Glomerular endothelial cell (primary cell): ENCODE data around the gene ACSBG1. TPM values are rescaled to one million over a fixed set of nuclear protein-coding genes. Genes with fewer than 3 reads are reported as not detected.
"Not testable (repeated sequence)": the region's sequence is repeated elsewhere in the genome, so short reads cannot be mapped to it uniquely, and the experiment has no call there.

Source experiments
- DNase-seq: peaks from one replicate; pipeline ENCODE4 v3.0.0-alpha.2; 2011; ENCODE audit warnings: low read depth, low spot score; ENCODE audit errors: extremely low read depth
- total RNA-seq: library from RNA; depleted of rRNA; stranded (reverse); fragments of >200 nt; gene quantifications from 2 replicates; pipeline ENCODE4 v1.2.3, GENCODE V29; 2015

ACSBG1 gene
- total RNA-seq, 1 donor from 2014 or later = under 0.01 TPM

GRCh38 chr15:78170848-78171773, 63.3 kb downstream of the ACSBG1 start:
- no peak for DNase-seq

- no peak for DNase-seq
These were observed 65.8 kb downstream of the ACSBG1 start for GRCh38 chr15:78168608-78169007.

GRCh38 chr15:78167227-78167888, 67.0 kb downstream of the ACSBG1 start:
- DNase-seq = no peak

DNA sequence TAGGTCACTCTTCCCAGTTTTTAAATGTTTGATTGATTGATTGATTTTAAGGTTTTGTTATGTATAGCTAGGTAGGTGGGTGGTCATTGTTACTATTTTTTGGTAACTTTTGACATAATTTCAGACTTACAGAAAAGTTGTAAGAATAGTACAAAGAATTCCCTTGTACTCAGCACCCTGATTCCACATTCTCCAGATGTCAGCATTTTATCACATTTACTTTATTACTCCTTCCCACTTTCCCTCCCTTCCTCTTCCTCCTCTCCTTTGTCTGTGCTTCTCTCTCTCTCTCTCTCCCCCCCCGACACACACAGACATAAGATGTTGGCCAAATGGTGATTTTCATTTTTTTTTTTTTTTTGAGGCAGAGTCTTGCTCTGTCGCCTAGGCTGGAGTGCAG, 70.4 kb downstream of the ACSBG1 start:
- no peak for DNase-seq

DNA sequence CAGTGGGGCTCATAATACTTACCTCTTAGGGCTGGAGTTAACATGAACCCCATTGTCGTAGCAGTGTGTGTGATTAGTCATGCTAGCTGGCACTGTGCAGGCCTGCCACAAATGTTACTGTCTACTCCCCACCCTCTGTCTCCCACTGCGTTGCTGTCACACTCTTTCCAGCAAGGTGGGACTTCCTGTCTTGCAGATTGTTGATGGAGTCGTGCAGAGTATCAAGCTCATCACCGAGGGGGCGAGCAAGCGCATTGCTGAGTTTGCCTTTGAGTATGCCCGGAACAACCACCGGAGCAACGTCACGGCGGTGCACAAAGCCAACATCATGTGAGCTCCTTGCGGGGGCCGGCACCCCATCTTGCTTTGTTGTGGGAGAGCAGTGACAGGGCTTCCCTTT, 72.3 kb downstream of the ACSBG1 start:
- no peak for DNase-seq

GRCh38 chr15:78159395-78159794, 75.0 kb downstream of the ACSBG1 start:
- DNase-seq = no peak

- DNase-seq = no peak
These were observed 77.2 kb downstream of the ACSBG1 start for GRCh38 chr15:78157203-78157602.

- no peak for DNase-seq
These were observed 77.7 kb downstream of the ACSBG1 start for GRCh38 chr15:78156653-78157052.

DNA sequence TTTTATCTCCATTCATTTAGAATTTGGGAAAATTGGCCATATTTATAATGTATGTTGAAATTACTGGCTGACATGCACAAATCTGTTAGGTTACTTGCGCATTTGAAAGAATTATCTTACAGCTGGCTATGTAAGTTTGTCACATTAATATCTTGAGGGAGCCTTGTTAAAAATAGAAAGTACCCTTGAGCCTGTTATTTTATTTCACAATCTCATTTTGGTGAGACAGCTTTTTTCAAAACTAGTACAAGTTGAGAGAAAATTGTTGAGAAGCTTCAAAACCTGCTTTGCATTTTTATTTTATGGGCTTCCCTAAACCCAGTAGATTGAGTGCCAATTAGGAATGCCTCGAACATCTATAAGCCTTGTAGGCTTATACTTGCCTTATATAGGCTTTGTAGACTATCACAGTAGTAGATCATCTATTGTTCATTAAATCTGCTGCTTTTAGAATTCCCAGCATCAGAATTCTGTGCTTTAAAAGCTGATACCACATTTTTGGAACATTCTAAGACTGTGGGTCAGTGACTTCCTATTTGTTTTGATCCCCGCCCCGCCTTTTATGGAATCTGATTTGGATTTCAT, 78.9 kb downstream of the ACSBG1 start:
- DNase-seq = no peak

DNA sequence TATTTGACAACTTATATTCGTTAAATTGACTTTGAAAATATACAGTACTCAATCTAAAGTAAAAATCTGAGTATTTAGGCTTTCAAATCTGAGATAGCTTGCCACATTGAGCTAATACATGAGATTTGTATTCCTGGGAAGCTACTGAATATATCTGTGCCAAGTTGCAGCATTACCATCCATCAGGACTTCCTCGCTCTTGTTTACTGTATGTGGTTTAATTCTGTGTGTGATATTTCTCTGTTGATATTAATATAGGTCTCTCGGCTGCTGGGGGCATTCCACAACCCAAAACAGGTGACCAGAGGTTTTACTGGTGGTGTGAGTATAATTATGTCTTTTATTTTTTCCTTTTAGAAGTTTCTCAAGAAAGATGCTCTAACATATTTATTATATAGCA, 79.4 kb downstream of the ACSBG1 start:
- no peak for DNase-seq

GRCh38 chr15:78151075-78151474, 83.3 kb downstream of the ACSBG1 start:
- not testable (repeated sequence) for DNase-seq

- DNase-seq = no peak
These were observed 84.3 kb downstream of the ACSBG1 start for GRCh38 chr15:78149805-78150751.

GRCh38 chr15:78149068-78149804, 85.1 kb downstream of the ACSBG1 start, which contains the start of gene IDH3A:
Gene IDH3A (plus strand): TSS chr15:78149362. CDS start chr15:78149404, 42 bp downstream.
- peak; percentile 47 for DNase-seq

DNA sequence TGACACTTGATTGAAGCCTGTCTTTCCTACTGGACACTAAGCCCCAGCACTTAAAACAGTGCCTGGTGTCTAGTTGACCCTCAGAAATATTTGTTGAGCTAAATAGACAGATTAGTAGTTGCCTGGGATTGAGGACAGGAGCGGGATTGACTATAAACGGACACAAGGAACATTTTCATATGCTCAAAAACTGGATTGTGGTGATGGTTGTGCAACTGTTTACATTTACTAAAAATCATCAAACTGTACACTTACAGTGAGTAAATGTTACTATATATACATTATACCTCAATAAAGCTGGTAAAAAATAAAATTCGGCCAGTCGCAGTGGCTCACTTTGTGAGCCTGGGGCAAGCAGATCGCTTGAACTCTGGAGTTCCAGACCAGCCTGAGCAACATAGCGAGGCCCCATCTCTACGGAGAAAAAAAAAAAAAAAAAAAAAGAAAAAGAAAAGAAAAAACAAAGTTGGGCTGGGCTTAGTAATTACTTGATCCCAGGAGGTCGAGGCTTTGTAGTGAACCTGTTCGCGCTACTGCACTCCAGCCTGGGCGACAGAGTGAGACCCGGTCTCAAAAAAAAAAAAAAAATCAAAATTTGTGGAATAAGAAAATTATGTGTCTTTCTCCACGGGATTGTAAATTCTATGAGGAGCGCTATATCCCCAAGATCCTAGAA, 85.8 kb downstream of the ACSBG1 start:
- DNase-seq = no peak

GRCh38 chr15:78147566-78147965, 86.8 kb downstream of the ACSBG1 start:
- no peak for DNase-seq

GRCh38 chr15:78146425-78147154, 87.8 kb downstream of the ACSBG1 start:
- no peak for DNase-seq

- no peak for DNase-seq
These were observed 92.0 kb downstream of the ACSBG1 start for GRCh38 chr15:78142332-78142731.

DNA sequence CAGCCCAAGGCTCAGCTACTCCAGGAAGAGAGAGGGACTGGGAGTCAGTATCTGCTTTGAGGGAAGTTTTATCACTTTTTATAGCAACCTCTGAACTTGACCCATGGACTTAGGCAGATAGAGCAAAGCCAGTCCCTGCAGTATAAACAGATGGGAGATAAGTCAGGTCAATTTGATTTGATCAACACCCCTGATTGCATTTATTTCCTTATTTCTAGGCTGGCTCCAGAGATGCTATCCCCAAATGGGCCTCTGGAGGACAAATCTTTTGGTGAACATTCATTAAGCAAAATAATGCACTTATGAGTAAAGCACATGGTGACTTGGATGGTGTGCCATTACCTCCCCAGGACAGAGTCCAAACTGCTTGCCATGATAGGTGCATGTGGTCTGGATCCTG, 94.1 kb downstream of the ACSBG1 start:
- no peak for DNase-seq

- DNase-seq = no peak
These were observed 94.8 kb downstream of the ACSBG1 start for GRCh38 chr15:78139578-78139977.
